ENCODE data around the gene BICD1. TPM values are rescaled to one million over a fixed set of nuclear protein-coding genes. Genes with fewer than 3 reads are reported as not detected.

The BICD1 gene
- total RNA-seq, 1 experiment from 2014 or later = 11.8 TPM

GRCh38 chr12:32281098-32281497 is 174.5 kb downstream of the BICD1 start:
- H3K9me3 ChIP-seq (replicated peaks) = no peaks in the 10 kb centered on the region

GRCh38 chr12:32284561-32284960 is 177.9 kb downstream of the BICD1 start:
- no peak for DNase-seq (ENCODE audit: low read depth in 1 of 2, low spot score in 2 of 2)

More at GRCh38 chr12:32281098-32281497, 174.5 kb downstream of the BICD1 start:
- no peaks in the 10 kb centered on the region for H3K4me1 ChIP-seq (replicated peaks)
- no peaks in the 10 kb centered on the region for H3K27me3 ChIP-seq (replicated peaks)
- H3K36me3 ChIP-seq = no peaks in the 10 kb centered on the region
- no peak for DNase-seq (ENCODE audit: low read depth in 1 of 2, low spot score in 2 of 2)
- H3K4me3 ChIP-seq = no peak overlapping the region
- H3K27ac ChIP-seq = no peak overlapping the region

GRCh38 chr12:32285021-32285420 is 178.4 kb downstream of the BICD1 start:
- Histone ChIP-seq H3K36me3 (no peaks in the 10 kb centered on the region), H3K27me3 (replicated peaks) (no peaks in the 10 kb centered on the region), H3K9me3 (replicated peaks) (no peaks in the 10 kb centered on the region), H3K27ac (no peak overlapping the region), H3K4me3 (no peak overlapping the region), H3K4me1 (replicated peaks) (no peaks in the 10 kb centered on the region)
- no peak for DNase-seq (ENCODE audit: low read depth in 1 of 2, low spot score in 2 of 2)

More at GRCh38 chr12:32284561-32284960, 177.9 kb downstream of the BICD1 start:
- H3K4me1 ChIP-seq (replicated peaks) = no peaks in the 10 kb centered on the region
- H3K27me3 ChIP-seq (replicated peaks) = no peaks in the 10 kb centered on the region
- H3K9me3 ChIP-seq (replicated peaks) = no peaks in the 10 kb centered on the region
- no peak overlapping the region for H3K4me3 ChIP-seq
- no peaks in the 10 kb centered on the region for H3K36me3 ChIP-seq
- H3K27ac ChIP-seq = no peak overlapping the region

- DNase-seq (ENCODE audit: low read depth in 1 of 2, low spot score in 2 of 2) = no peak
- H3K4me3 ChIP-seq = no peak overlapping the region
- H3K27me3 ChIP-seq (replicated peaks) = no peaks in the 10 kb centered on the region
- H3K36me3 ChIP-seq = no peaks in the 10 kb centered on the region
- no peaks in the 10 kb centered on the region for H3K9me3 ChIP-seq (replicated peaks)
- H3K27ac ChIP-seq = no peak overlapping the region
- no peaks in the 10 kb centered on the region for H3K4me1 ChIP-seq (replicated peaks)
Measured at GRCh38 chr12:32285489-32285888, 178.8 kb downstream of the BICD1 start.

GRCh38 chr12:32290411-32290810 is 183.8 kb downstream of the BICD1 start:
- Histone ChIP-seq H3K4me1 (replicated peaks) (no peaks in the 10 kb centered on the region), H3K9me3 (replicated peaks) (no peaks in the 10 kb centered on the region), H3K36me3 (no peaks in the 10 kb centered on the region), H3K4me3 (no peak overlapping the region), H3K27ac (no peak overlapping the region), H3K27me3 (replicated peaks) (no peaks in the 10 kb centered on the region)
- DNase-seq (ENCODE audit: low read depth in 1 of 2, low spot score in 2 of 2) = no peak

- H3K4me1 ChIP-seq (replicated peaks) = no peaks in the 10 kb centered on the region
- no peaks in the 10 kb centered on the region for H3K27me3 ChIP-seq (replicated peaks)
- no peak overlapping the region for H3K4me3 ChIP-seq
- DNase-seq (ENCODE audit: low read depth in 1 of 2, low spot score in 2 of 2) = no peak
- no peaks in the 10 kb centered on the region for H3K9me3 ChIP-seq (replicated peaks)
- H3K27ac ChIP-seq = no peak overlapping the region
- no peaks in the 10 kb centered on the region for H3K36me3 ChIP-seq
Measured at GRCh38 chr12:32292151-32292550, 185.5 kb downstream of the BICD1 start.

- DNase-seq (ENCODE audit: low read depth in 1 of 2, low spot score in 2 of 2) = no peak
- Histone ChIP-seq H3K4me1 (replicated peaks) (no peaks in the 10 kb centered on the region), H3K27ac (no peak overlapping the region), H3K4me3 (no peak overlapping the region), H3K27me3 (replicated peaks) (no peaks in the 10 kb centered on the region), H3K9me3 (replicated peaks) (no peaks in the 10 kb centered on the region), H3K36me3 (no peaks in the 10 kb centered on the region)
Measured at GRCh38 chr12:32293808-32294419, 187.3 kb downstream of the BICD1 start.

GRCh38 chr12:32296567-32296966 is 189.9 kb downstream of the BICD1 start:
- Histone ChIP-seq H3K27ac (no peak overlapping the region), H3K4me3 (no peak overlapping the region), H3K4me1 (replicated peaks) (no peaks in the 10 kb centered on the region), H3K9me3 (replicated peaks) (no peaks in the 10 kb centered on the region), H3K27me3 (replicated peaks) (no peaks in the 10 kb centered on the region), H3K36me3 (no peaks in the 10 kb centered on the region)
- no peak for DNase-seq (ENCODE audit: low read depth in 1 of 2, low spot score in 2 of 2)

GRCh38 chr12:32298917-32299316 is 192.3 kb downstream of the BICD1 start:
- no peaks in the 10 kb centered on the region for H3K36me3 ChIP-seq
- no peak for DNase-seq (ENCODE audit: low read depth in 1 of 2, low spot score in 2 of 2)
- H3K9me3 ChIP-seq (replicated peaks) = no peaks in the 10 kb centered on the region
- H3K4me1 ChIP-seq (replicated peaks) = no peaks in the 10 kb centered on the region
- H3K27ac ChIP-seq = no peak overlapping the region
- H3K27me3 ChIP-seq (replicated peaks) = no peaks in the 10 kb centered on the region
- no peak overlapping the region for H3K4me3 ChIP-seq

GRCh38 chr12:32301216-32301615 is 194.6 kb downstream of the BICD1 start:
- H3K4me1 ChIP-seq (replicated peaks) = no peaks in the 10 kb centered on the region
- H3K9me3 ChIP-seq (replicated peaks) = no peaks in the 10 kb centered on the region
- no peaks in the 10 kb centered on the region for H3K27me3 ChIP-seq (replicated peaks)
- DNase-seq (ENCODE audit: low read depth in 1 of 2, low spot score in 2 of 2) = no peak
- H3K4me3 ChIP-seq = no peak overlapping the region
- no peak overlapping the region for H3K27ac ChIP-seq
- H3K36me3 ChIP-seq = peaks cover 5% of the 10 kb centered on the region

- peak in 1 of 2 experiments; percentile 7 for DNase-seq (ENCODE audit: low read depth in 1 of 2, low spot score in 2 of 2)
Measured at GRCh38 chr12:32302218-32303173, 195.8 kb downstream of the BICD1 start.

GRCh38 chr12:32303174-32303549 is 196.5 kb downstream of the BICD1 start:
- Histone ChIP-seq H3K27me3 (replicated peaks) (no peaks in the 10 kb centered on the region), H3K4me3 (no peak overlapping the region), H3K4me1 (replicated peaks) (no peaks in the 10 kb centered on the region), H3K9me3 (replicated peaks) (no peaks in the 10 kb centered on the region), H3K27ac (no peak overlapping the region), H3K36me3 (peaks cover 5% of the 10 kb centered on the region)
- DNase-seq (ENCODE audit: low read depth in 1 of 2, low spot score in 2 of 2) = no peak

More at GRCh38 chr12:32302218-32303173, 195.8 kb downstream of the BICD1 start:
- no peaks in the 10 kb centered on the region for H3K9me3 ChIP-seq (replicated peaks)
- no peak overlapping the region for H3K4me3 ChIP-seq
- peaks cover 5% of the 10 kb centered on the region for H3K36me3 ChIP-seq
- no peaks in the 10 kb centered on the region for H3K27me3 ChIP-seq (replicated peaks)
- H3K27ac ChIP-seq = no peak overlapping the region
- H3K4me1 ChIP-seq (replicated peaks) = no peaks in the 10 kb centered on the region

GRCh38 chr12:32305163-32305562 is 198.5 kb downstream of the BICD1 start:
- no peaks in the 10 kb centered on the region for H3K27me3 ChIP-seq (replicated peaks)
- no peaks in the 10 kb centered on the region for H3K4me1 ChIP-seq (replicated peaks)
- no peak overlapping the region for H3K4me3 ChIP-seq
- H3K27ac ChIP-seq = no peak overlapping the region
- H3K36me3 ChIP-seq = peaks cover 8% of the 10 kb centered on the region
- H3K9me3 ChIP-seq (replicated peaks) = no peaks in the 10 kb centered on the region
- no peak for DNase-seq (ENCODE audit: low read depth in 1 of 2, low spot score in 2 of 2)

- no peak for DNase-seq (ENCODE audit: low read depth in 1 of 2, low spot score in 2 of 2)
- Histone ChIP-seq H3K27ac (no peak overlapping the region), H3K4me1 (replicated peaks) (no peaks in the 10 kb centered on the region), H3K27me3 (replicated peaks) (no peaks in the 10 kb centered on the region), H3K4me3 (no peak overlapping the region), H3K9me3 (replicated peaks) (no peaks in the 10 kb centered on the region), H3K36me3 (peaks cover 9% of the 10 kb centered on the region)
Measured at GRCh38 chr12:32307326-32307725, 200.7 kb downstream of the BICD1 start.
